GM12891 (cell line): ENCODE data around the gene TLR7.

Source experiments
- PAX5 ChIP-seq: IDR thresholded peaks from 2 replicates; pipeline ENCODE4 v1.6.1; 2011; ENCODE audit warnings: low read length, moderate library complexity, mild to moderate bottlenecking; ENCODE audit not compliant: insufficient read depth, severe bottlenecking
- POLR2A ChIP-seq: IDR thresholded peaks from 2 replicates; pipeline ENCODE4 v1.6.1; 2011; ENCODE audit warnings: low read depth, low read length, control low read depth
- POLR2AphosphoS5 ChIP-seq: IDR thresholded peaks from 2 replicates; pipeline ENCODE4 v1.6.1; 2011; ENCODE audit warnings: low read depth, low read length, control low read depth
- TAF1 ChIP-seq: IDR thresholded peaks from 2 replicates; pipeline ENCODE4 v1.6.1; 2011; ENCODE audit warnings: low read depth, low read length, control low read depth

DNA sequence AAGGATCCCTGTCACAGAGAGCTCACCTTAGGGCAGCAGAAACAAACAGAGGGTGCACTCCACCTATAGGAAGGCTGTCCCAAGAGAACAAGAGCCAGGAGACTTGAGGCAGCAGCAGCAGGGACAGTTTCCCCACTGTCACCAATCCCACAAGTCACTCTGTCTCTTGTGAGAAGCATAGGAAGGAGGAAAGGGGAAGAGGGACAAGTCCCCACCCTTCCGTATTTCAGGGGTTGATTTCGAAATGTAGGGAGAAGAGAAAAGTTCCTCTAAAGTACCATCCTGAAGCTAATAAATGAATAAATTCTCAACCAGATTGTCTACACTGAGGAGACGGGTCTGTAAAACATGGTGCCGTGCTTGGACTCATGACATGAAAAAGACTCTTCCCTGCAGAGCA is 30.1 kb downstream of the TLR7 start:
- TF ChIP-seq POLR2AphosphoS5 (no peak), POLR2A (no peak), PAX5 (no peak), TAF1 (no peak)
